SK-N-SH (cell line): ENCODE results near the gene WDR77.

Experiments used
- EP300 ChIP-seq, 2 experiments: IDR thresholded peaks; 2 replicates each; pipeline versions ENCODE4 v1.4.0 to v1.6.1; 2012; ENCODE audit warnings: borderline replicate concordance in 1 of 2, low read depth in 1 of 2, low read length in 1 of 2
- GATA2 ChIP-seq: sonication (generic); formaldehyde crosslinking; IDR thresholded peaks from 2 replicates; pipeline ENCODE4 v1.5.0; 2020; ENCODE audit warnings: mild to moderate bottlenecking, missing genetic modification reagents
- JUND ChIP-seq: IDR thresholded peaks from 2 replicates; pipeline ENCODE4 v1.4.0; 2012
- POLR2AphosphoS5 ChIP-seq: IDR thresholded peaks from 2 replicates; pipeline ENCODE4 v1.6.1; 2012; ENCODE audit warnings: low read depth, low read length
- RFX5 ChIP-seq: IDR thresholded peaks from 2 replicates; pipeline ENCODE4 v1.6.1; 2012; ENCODE audit warnings: mild to moderate bottlenecking, improper control_type of control experiment, low read length
- TF ChIP-seq, protein P1 (sequence below): fragments of 200-600 bp; sonication (generic); IDR thresholded peaks from 2 replicates; pipeline ENCODE4 v1.6.1; 2017; ENCODE audit warnings: antibody characterized with exemption, mild to moderate bottlenecking, moderate library complexity
- TF ChIP-seq, protein P2 (sequence below): IDR thresholded peaks from 2 replicates; pipeline ENCODE4 v1.6.1; 2012; ENCODE audit warnings: mild to moderate bottlenecking, low read depth, low read length, moderate library complexity
- TF ChIP-seq, protein P3 (sequence below): IDR thresholded peaks from 2 replicates; pipeline ENCODE4 v1.4.0; 2012; ENCODE audit warnings: low read depth, borderline replicate concordance

DNA sequence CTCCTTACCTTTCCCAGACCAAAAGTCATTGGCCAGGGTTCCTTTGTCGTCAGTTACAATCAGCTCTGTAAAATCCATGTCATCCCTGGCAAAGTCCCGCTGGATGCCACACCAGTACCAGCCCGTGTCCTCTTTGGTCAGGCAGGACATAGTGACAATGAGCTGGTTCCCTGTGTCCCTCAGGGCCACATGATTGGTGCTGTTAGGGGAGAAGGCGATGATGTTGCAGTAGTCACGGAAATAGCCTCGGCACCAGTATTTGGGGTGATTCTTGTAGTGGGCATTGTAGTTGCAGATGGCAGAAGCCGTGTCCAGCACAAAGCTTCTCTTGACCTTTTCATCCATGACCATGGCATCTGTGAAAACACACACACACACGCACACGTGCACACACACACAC lies 39.6 kb upstream of the WDR77 start:
- TF ChIP-seq, protein P1, sequence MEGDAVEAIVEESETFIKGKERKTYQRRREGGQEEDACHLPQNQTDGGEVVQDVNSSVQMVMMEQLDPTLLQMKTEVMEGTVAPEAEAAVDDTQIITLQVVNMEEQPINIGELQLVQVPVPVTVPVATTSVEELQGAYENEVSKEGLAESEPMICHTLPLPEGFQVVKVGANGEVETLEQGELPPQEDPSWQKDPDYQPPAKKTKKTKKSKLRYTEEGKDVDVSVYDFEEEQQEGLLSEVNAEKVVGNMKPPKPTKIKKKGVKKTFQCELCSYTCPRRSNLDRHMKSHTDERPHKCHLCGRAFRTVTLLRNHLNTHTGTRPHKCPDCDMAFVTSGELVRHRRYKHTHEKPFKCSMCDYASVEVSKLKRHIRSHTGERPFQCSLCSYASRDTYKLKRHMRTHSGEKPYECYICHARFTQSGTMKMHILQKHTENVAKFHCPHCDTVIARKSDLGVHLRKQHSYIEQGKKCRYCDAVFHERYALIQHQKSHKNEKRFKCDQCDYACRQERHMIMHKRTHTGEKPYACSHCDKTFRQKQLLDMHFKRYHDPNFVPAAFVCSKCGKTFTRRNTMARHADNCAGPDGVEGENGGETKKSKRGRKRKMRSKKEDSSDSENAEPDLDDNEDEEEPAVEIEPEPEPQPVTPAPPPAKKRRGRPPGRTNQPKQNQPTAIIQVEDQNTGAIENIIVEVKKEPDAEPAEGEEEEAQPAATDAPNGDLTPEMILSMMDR, result no peak
- no peak for TF ChIP-seq RFX5
- TF ChIP-seq JUND, result no peak
- TF ChIP-seq GATA2, result no peak
- TF ChIP-seq, protein P2, sequence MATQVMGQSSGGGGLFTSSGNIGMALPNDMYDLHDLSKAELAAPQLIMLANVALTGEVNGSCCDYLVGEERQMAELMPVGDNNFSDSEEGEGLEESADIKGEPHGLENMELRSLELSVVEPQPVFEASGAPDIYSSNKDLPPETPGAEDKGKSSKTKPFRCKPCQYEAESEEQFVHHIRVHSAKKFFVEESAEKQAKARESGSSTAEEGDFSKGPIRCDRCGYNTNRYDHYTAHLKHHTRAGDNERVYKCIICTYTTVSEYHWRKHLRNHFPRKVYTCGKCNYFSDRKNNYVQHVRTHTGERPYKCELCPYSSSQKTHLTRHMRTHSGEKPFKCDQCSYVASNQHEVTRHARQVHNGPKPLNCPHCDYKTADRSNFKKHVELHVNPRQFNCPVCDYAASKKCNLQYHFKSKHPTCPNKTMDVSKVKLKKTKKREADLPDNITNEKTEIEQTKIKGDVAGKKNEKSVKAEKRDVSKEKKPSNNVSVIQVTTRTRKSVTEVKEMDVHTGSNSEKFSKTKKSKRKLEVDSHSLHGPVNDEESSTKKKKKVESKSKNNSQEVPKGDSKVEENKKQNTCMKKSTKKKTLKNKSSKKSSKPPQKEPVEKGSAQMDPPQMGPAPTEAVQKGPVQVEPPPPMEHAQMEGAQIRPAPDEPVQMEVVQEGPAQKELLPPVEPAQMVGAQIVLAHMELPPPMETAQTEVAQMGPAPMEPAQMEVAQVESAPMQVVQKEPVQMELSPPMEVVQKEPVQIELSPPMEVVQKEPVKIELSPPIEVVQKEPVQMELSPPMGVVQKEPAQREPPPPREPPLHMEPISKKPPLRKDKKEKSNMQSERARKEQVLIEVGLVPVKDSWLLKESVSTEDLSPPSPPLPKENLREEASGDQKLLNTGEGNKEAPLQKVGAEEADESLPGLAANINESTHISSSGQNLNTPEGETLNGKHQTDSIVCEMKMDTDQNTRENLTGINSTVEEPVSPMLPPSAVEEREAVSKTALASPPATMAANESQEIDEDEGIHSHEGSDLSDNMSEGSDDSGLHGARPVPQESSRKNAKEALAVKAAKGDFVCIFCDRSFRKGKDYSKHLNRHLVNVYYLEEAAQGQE, result no peak
- TF ChIP-seq EP300 (IDR thresholded peaks at IDR 0.05; ENCODE audit: borderline replicate concordance in 1 of 2, low read depth in 1 of 2, low read length in 1 of 2), result no peak
- TF ChIP-seq, protein P3, sequence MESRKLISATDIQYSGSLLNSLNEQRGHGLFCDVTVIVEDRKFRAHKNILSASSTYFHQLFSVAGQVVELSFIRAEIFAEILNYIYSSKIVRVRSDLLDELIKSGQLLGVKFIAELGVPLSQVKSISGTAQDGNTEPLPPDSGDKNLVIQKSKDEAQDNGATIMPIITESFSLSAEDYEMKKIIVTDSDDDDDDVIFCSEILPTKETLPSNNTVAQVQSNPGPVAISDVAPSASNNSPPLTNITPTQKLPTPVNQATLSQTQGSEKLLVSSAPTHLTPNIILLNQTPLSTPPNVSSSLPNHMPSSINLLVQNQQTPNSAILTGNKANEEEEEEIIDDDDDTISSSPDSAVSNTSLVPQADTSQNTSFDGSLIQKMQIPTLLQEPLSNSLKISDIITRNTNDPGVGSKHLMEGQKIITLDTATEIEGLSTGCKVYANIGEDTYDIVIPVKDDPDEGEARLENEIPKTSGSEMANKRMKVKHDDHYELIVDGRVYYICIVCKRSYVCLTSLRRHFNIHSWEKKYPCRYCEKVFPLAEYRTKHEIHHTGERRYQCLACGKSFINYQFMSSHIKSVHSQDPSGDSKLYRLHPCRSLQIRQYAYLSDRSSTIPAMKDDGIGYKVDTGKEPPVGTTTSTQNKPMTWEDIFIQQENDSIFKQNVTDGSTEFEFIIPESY, result no peak
- no peak for TF ChIP-seq POLR2AphosphoS5
